Left ventricle myocardium inferior (tissue), 1 donor: Measurements from ENCODE around the gene C10orf62. TPM values are rescaled to one million over a fixed set of nuclear protein-coding genes. Genes with fewer than 3 reads are reported as not detected.

Source experiments
- DNase-seq: peaks from one replicate; pipeline ENCODE4 v3.0.0-alpha.2; 2020
- H3K27ac ChIP-seq: fragments of 200-600 bp; replicated peaks from 2 replicates; pipeline ENCODE4 v1.8.0; 2021
- H3K27me3 ChIP-seq: fragments of 200-600 bp; 2 replicates; pipeline ENCODE4 v1.8.0; 2021; ENCODE audit warnings: low read depth
- H3K36me3 ChIP-seq: fragments of 200-600 bp; 2 replicates; pipeline ENCODE4 v1.8.0; 2021
- H3K4me1 ChIP-seq: fragments of 200-600 bp; 2 replicates; pipeline ENCODE4 v1.8.0; 2021
- H3K4me3 ChIP-seq: fragments of 200-600 bp; 2 replicates; pipeline ENCODE4 v1.8.0; 2021; ENCODE audit warnings: mild to moderate bottlenecking, moderate library complexity
- H3K9me3 ChIP-seq: fragments of 200-600 bp; replicated peaks from 2 replicates; pipeline ENCODE4 v1.8.0; 2021
- CTCF ChIP-seq: fragments of 200-600 bp; IDR thresholded peaks from 2 replicates; pipeline ENCODE4 v1.8.0; 2021; ENCODE audit warnings: antibody characterized with exemption, mild to moderate bottlenecking, borderline replicate concordance
- intact Hi-C: fragments of 100-400 bp; cut with micrococcal nuclease; formaldehyde crosslinking; loops from one replicate; pipeline ENCODE4 v1.11.0; 2022
- total RNA-seq: library from RNA; stranded (reverse); fragmentation: NEBNext Ultra II Directional; extraction: Animal tissue kit (Norgen Biotek cat#: 25700); gene quantifications from one replicate; pipeline ENCODE4 v1.2.1, GENCODE V29; 2021
- donor health status: DM: no; HTN: yes; CAD: no; lungs with severe emphysema.

C10orf62 gene
- total RNA-seq, 1 donor from 2014 or later = 1.5 TPM

- no peaks in the 10 kb centered on the region for H3K9me3 ChIP-seq
- no peaks in the 10 kb centered on the region for H3K36me3 ChIP-seq
- peak overlapping the region; percentile 64 for H3K27ac ChIP-seq
- no peaks in the 10 kb centered on the region for H3K27me3 ChIP-seq
- no peak for DNase-seq
- intact Hi-C loops = no loop called here
- H3K4me1 ChIP-seq = peaks cover 35% of the 10 kb centered on the region
- no peak for TF ChIP-seq CTCF
- no peak overlapping the region for H3K4me3 ChIP-seq
These were observed 8.8 kb upstream of the C10orf62 start for GRCh38 chr10:97580421-97581367.

GRCh38 chr10:97582169-97582568 lies 7.4 kb upstream of the C10orf62 start:
- no peaks in the 10 kb centered on the region for H3K27me3 ChIP-seq
- intact Hi-C loops = no loop called here
- H3K4me1 ChIP-seq = peaks cover 41% of the 10 kb centered on the region
- H3K36me3 ChIP-seq = no peaks in the 10 kb centered on the region
- no peaks in the 10 kb centered on the region for H3K9me3 ChIP-seq
- DNase-seq = no peak
- H3K27ac ChIP-seq = peak overlapping the region; percentile 94
- H3K4me3 ChIP-seq = no peak overlapping the region
- TF ChIP-seq CTCF = no peak

GRCh38 chr10:97583476-97583875 lies 6.0 kb upstream of the C10orf62 start:
- no peaks in the 10 kb centered on the region for H3K27me3 ChIP-seq
- no peaks in the 10 kb centered on the region for H3K9me3 ChIP-seq
- H3K27ac ChIP-seq = peak overlapping the region; percentile 94
- DNase-seq = no peak
- intact Hi-C loops = no loop called here
- TF ChIP-seq CTCF = no peak
- no peak overlapping the region for H3K4me3 ChIP-seq
- no peaks in the 10 kb centered on the region for H3K36me3 ChIP-seq
- peaks cover 41% of the 10 kb centered on the region for H3K4me1 ChIP-seq

- Histone ChIP-seq H3K27ac (peak within 1 kb of the TSS; percentile 94), H3K27me3 (no peaks in the 10 kb centered on the region), H3K4me3 (peak within 1 kb of the TSS; percentile 47), H3K36me3 (no peaks in the 10 kb centered on the region), H3K9me3 (no peaks in the 10 kb centered on the region), H3K4me1 (peaks cover 41% of the 10 kb centered on the region)
- no peak for TF ChIP-seq CTCF
- peak; percentile 86 for DNase-seq
- intact Hi-C loops = no loop called here
These were observed 5.3 kb upstream of the C10orf62 start, which contains the start of gene HOGA1 for GRCh38 chr10:97584060-97584797. TSS of gene HOGA1 (plus strand) at chr10:97584389. CDS start at chr10:97584704, 315 bp downstream.

- H3K4me3 ChIP-seq = peak overlapping the region; percentile 47
- peaks cover 41% of the 10 kb centered on the region for H3K4me1 ChIP-seq
- H3K27me3 ChIP-seq = no peaks in the 10 kb centered on the region
- H3K36me3 ChIP-seq = no peaks in the 10 kb centered on the region
- DNase-seq = peak; percentile 48
- intact Hi-C loops = no loop called here
- H3K9me3 ChIP-seq = no peaks in the 10 kb centered on the region
- TF ChIP-seq CTCF = no peak
- H3K27ac ChIP-seq = peak overlapping the region; percentile 94
These were observed 4.6 kb upstream of the C10orf62 start for GRCh38 chr10:97584798-97585438.
